ENCODE data around the gene LYL1.

LYL1 gene

DNA sequence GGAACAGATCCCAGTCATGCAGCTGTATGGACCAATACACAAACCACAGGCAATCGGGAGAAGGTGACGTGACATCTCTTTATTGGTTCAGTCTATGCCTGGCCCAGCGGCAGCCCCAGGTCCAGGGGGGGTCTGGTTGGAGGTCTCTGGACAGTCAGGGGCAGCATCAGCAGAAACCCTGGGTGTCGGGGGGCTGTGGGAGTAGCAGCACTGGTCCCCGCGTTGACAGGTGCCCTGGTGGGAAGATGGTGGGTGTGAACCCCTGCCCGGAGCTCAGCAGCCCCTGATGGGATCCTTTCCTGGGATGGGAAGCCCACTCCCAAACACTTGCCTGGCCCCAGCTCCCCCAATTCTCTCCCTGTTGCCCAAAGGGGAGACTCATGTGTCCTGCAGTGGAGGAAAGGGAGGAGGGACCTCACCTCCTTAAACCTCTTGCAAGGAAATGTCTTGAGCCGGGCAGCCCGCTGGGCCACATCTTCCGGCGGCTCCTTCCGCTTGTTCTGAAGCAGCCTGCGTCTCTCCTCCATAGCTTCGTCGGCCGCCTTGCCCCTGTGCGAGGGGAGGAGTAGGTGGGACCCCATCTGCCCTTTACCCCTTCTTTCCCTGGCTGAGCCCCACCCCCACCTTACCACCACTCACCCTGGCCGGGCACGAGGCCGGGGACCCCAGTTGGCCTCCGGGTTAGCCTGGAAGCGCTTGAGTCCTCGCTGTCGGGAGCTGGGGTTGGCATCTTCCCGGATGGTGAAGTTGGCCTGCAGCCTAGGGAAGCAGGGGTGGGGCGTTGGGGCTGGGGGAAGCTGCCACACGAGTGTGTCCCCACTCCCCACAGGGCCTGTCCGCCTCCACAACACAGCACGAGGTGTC lies 2.4 kb upstream of the LYL1 start:
- no peak for DNase-seq (ENCODE audit: low read depth)

DNA sequence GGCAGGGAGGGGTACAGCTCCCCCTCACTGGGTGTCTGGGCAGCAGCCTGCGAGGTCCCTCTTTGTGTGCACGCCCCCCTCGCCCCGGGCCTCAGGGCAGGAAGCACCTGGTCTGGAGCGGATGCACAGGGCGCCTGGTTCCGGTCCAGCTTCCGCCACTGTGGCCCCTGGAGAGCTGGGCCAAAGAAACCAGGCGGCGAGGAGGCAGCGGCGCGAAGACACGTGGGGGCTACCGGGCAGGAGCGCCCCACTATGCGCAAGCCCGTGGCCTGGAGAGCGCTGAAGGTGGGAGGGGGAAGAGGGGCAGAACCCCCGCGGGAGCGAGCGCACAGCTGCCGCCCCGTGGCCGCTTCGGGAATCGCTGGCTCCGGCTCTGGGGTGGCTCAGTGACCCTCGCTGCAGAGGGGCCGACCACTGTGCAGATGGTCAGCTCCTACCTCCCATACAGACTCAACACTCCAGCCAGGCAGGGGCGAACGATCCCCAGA lies 1.7 kb upstream of the LYL1 start:
- peak; percentile 72 for DNase-seq (ENCODE audit: low read depth)

DNA sequence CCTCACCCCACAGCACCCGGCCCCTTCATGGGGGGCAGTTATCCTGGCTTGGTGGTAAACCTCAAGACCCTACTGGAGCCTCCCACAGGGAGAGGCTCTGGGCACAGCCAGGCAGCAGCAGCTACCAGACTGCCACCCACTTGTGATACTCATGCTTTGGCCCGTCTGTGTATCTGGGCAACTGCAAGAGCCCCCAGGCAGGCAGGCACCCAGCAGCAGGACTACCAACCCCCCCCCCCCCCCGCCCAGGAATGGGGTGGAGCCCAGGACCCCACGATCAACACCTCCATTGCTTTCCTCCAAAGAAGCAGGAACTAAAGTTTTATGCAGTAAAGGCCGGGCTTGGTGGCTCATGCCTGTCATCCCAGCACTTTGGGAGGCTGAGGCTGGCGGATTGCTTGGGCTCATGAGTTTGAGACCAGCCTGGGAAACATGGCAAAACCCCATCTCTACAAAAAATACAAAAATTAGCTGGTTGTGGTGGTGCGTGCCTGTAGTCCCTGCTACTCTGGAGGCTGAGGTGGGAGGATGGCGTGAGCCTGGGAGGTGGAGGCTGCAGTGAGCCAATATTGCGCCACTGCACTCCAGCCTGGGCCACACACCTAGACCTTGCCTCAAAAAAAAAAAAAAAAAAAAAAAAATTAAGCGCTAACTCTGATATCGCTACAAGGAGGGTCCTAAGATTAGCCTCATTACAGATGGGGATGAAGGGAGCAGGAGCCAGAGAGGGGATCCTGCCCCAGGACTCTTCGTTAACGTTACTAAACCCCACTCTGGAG lies 1.1 kb upstream of the LYL1 start:
- no peak for DNase-seq (ENCODE audit: low read depth)

DNA sequence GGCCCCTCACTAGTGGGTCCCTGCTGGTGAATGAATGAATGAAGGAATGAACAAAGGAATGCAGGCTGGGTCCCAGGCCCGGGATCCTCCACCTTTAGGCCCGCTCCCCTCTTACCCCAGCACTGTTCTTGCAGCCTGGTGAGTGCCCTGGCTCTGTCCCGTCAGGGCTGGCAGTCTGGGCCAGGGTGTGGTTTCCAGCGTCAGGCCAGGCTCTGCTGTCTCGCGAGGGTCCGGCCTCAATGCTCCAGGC lies 317 bp downstream of the LYL1 start:
- no peak for DNase-seq (ENCODE audit: low read depth)

DNA sequence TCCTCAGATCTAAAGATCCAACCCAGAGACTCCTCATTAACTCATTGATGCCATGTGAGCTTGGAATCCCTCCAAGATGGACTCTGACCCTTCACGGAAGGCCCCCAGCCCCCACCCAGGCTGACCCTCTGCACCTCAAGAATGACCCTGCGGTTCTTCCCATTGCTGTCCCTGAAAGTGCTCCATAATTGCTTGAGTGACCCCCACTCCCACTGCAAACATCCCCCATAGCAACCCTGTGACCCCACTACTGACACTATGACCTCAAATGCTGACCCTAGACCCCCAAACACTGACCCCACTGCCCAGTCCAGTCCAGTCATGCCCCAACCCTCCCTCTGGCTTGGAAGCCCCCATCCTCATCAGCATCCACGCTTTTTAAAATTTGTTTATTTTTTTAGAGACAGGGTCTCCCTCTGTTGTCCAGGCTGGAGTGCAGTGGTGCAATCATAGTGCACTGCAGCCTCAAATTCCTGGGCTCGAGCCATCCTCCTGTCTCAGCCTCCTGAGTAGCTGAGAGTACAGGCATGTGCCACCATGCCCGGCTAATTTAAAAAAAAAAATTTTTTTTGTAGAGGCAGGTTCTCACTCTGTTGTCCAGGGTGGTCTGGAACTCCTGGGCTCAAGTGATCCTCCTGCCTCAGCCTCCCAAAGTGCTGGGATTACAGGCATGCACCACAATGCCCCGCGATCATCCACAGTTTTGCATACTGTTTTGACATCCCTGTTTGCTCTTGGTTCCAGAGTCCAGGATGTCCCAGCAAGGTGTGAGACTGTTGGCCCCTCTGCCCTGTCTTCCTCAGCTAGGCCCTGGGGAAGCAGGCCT lies 855 bp downstream of the LYL1 start:
- DNase-seq (ENCODE audit: low read depth): no peak

DNA sequence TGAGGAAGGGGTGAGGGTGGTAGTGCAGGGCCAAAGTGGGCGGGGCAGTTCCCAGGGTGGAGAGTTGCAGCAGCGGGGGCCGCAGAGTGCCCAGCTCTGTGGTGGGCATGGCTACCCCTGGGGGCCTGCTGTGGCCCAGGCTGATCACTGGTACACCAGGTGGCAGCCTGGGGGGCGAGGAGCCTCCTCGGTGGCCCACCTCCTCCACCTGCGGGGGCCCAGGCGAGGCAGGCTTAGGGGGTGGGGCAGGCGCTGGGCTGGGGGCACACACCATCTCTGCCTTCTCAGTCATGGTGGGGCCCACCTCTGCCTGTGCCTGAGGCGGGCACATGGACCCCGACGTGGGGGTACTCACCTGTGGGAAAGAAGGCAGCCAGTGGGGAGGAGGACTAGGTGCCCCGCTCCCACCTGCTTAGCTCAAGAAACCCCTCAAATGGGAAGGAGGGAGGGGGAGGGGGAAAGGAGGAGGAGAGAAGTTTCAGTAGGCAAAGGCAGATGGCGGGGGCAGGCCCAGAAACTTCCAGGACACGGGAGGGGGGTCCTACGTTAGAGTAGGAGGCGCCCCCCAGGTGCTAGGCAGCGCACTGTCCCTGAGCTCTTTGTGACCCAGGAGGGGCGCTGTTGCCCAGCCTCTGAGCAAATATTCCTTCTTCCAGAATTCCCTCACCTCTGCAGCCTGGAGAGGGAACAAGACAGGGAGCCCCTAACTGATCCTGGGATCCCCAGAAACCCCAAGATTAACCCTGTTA lies 1.6 kb downstream of the LYL1 start:
- DNase-seq (ENCODE audit: low read depth): no peak

DNA sequence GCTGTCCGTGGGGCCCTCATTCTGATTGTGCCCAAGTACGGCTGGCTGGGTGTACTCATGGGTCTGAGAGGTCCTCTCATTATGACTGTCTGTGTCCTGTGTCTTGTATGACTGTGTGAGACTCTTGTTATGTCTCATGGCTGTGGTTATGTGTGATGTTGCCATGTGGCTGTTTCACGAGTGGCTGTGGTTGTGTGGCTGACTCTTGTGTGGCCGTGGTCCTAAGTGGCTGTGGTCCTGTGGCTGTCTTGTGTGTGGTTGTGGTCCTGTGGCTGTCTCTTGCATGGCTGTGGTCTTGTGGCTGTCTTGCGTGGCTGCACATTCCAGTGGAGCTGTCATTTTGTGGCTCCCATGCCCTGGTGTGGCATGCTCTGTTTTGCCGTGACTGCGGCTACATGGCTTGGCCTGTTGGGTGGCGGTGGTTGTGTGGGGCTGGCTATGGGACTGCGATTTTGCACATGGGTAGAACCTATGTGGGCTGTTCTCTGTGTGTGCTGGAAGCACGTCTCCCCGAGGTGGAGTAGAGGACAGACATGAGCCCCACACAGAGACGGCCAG lies 2.5 kb downstream of the LYL1 start:
- peak; percentile 66 for DNase-seq (ENCODE audit: low read depth)

DNA sequence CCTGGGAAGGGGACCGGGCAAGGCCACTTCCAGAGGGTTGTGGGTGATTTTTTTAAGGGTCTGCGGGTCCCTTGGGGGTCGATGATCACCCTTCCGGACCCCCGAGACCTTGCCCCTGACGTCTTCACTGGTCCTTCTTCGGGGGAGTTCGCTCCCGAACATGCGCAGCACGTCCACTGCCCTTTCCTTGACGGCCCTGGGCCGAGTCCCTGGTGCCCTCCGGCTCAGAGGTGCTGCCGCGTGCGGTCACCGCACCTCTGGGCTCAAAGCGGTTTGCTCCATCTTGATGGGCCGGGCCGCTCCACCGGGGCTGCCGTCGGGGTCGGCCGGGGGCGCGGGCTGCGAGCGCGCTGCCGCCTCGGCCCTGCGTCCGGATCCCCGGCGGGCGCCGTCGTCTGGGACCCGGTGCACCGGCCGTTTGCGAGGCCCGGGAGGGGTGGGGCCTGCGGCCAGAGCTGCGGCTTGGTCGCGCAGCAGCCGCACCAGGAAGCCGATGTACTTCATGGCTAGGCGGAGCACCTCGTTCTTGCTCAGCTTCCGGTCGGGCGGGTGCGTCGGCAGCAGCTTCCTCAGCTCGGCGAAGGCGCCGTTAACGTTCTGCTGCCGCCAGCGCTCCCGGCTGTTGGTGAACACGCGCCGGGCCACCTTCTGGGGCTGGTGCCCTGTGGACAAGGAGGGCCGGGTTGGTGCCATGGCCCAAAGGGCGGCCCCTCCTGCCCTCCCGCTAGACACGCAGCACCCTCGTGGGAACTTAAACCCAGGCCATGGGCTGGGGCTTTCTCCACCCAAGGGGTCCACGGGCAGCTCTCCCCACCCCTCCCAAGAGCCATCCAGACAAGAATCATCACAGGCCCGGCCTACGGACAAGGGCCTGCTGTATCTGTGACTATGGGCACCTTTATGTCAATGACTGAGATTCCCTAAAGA lies 3.3 kb downstream of the LYL1 start:
- DNase-seq (ENCODE audit: low read depth): peak; percentile 68

DNA sequence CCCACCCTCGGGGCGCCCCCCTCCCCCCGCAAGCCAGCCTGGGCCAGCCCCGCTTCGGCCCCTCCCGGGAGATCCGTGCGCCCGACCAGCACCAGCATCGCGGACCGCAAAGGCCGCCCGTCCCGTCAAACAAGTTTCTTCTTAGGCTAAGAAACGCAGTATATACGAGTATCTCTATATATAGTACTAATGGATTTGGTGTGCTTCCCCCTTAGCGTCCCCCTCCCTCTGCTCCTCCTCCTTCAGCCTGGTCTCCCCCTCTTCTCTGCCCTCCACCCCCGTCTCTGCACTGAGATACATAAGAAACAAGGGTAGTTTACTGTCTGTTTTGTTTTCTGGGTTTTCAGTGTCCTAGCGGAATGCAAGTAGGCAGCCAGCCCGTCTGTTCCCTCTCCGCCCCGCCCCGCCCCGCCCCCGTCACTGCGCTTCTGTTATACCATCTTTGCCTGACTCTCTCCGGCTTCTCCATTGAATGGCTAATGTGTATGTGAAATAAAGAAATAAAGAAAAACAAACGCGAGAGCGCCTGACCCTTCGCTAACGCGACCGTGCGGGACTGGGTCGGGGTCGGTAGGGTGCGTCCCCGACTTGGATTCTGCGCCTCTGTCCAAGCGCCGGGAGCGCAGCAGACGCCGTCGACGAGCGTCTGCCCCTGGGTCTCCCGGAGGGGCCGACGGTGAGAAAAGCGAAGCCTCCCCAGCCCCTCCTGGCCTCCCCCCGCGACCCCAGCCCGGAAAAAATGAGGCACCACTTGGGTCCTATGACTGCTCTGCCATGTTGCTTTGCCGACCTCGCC lies 4.2 kb downstream of the LYL1 start:
- DNase-seq (ENCODE audit: low read depth): no peak

DNA sequence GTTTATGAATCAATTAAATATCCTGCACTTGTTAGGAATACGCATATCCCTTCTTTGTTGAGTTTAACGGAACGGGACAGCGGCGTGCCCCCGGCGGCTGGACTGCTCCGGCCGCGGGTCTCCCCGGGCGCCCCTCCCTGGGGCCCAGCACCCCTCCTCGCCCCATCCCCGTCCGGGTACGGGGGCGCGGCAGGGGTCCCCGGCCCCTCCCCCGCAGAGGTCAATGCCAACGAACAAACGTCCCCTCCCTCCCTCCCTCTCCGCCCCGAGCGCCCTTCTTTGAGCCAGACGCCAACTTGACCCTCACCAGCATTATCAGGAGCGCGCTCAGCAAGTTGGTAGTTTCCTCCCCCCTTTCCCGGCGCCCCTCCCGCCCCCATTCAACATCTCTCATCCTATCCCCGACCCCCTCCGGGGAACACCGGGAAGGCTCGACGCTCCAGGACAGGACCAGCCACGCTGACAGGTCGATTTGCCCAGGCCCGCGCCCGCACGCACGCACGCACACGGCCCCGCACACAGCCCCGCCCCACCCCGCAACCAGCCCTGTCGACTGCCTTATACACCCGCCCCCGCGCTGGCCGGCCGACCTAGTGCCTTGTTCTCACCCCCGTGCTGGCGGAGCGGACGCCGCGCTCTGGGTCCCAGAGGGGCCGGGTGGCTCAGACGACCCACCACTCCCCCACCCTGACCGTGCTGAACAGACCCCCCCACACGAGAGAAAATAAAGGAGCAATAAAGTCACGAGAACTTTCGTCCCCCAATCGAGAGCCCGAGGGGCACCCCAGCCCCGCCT lies 5.0 kb downstream of the LYL1 start:
- no peak for DNase-seq (ENCODE audit: low read depth)

DNA sequence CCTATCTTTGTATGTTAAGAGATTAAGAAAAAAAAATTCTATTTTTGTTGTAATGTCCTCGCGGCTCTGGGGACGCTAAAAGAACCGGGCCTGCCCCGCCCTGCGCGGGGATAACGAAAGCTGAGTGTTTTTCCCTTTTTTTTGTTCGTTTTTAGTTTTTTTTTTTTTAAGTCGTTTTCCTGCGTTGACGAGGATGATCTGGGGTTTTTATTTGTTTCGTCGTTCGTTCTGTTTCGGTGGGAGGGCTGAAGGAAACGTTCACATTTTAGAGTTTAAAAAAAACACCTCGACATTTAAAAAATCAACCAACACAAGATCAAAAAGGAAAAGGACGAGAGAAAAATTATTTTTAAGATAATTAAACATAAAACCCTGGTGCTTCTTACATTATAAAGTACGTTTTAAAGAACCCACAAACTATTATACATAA lies 5.6 kb downstream of the LYL1 start:
- no peak for DNase-seq (ENCODE audit: low read depth)

DNA sequence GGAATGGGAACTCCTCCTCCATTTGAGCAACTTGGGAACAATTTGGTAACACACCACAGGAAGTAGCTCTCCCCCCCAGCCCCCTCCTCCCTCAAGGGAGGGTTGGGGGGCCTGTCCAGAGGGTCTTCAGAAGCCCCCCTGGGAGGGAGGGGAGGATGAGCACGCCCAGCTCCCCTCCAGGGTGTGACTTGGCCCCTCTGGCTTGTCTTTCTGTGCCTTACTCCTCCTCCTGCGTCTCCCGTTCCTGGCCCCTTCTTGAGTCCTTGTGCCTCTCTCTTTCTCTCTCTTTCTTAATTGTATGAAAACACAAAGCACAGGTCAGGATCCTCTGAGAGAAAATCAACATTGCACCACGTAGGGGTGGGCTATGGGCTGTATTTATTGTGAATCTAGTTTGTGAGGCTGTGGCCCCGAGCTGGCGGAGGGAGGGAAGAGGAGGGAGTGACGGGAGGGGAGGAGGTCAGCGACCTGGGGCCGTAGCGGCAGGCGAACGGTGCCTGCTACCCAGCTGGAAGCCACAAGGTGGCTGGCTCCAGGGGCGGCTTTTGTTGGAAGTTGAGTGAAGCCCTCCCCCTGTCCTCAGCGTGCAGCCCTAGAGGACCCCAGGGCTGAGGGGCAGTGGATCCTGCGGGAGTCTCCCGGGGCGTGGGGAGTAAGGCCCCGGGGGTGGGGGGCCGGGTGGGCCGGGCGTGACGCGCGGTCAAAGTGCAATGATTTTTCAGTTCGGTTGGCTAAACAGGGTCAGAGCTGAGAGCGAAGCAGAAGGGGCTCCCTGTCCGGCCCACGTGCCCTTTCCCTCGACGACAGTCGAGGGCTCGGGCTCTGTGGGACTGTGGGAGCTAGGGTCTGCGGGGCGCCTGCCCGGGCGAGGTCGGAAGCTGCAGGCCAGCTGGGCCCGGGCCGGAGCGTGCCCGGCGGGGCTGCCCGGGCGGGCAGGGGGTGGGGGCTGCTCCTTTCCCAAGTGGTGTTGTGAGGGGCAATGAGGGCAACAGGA lies 6.4 kb downstream of the LYL1 start:
- DNase-seq (ENCODE audit: low read depth): no peak

DNA sequence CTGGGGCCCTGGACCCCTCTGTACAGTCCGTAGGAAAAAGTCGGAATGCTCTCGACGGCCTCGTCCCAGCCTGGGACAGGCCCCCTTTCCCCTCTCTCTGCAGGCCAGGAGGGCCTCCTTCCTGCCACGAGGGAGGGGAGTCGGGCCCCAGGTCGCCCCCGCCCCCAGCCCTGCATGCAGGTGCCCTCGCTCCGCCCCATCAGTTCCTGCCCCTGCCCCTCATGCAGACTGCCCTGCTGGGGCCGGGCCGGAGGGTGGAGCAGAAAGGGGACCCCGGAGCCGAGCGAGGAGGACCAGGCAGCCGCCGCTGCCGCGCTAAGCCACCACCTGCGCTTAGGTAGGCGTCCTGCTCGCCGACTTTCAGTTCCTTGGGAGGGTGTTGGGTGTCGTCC lies 7.3 kb downstream of the LYL1 start:
- no peak for DNase-seq (ENCODE audit: low read depth)

DNA sequence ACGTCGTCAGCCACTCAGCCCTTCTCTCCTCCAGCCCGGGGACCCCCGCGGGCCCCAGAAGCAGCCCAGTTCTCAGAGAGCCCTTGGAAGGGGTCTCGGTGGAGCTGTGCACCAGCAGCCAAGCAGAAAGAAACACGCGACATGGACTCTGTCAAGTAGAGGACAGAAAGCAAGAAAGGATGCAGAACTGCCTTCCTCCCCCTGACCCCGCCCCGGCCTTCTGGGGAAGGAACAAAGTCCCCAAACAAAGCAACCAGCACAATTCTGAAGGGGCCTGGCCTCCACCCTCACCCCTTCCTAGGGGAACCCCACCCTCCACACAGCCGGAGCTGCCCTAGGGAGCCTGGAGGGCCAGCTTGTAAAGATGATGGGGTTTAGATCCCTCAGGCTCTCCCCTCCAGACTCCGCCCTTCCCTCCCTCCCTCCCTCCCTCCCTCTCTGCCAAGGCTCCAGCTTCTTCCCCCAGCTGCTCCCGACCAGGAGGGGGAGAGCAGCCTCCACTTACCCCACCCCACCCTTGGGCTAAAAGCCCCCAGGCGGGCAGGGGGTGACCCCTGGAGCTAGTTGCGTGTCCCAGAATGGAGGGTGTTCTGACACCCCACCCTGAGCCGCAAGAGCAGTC lies 7.8 kb downstream of the LYL1 start:
- DNase-seq (ENCODE audit: low read depth): no peak

DNA sequence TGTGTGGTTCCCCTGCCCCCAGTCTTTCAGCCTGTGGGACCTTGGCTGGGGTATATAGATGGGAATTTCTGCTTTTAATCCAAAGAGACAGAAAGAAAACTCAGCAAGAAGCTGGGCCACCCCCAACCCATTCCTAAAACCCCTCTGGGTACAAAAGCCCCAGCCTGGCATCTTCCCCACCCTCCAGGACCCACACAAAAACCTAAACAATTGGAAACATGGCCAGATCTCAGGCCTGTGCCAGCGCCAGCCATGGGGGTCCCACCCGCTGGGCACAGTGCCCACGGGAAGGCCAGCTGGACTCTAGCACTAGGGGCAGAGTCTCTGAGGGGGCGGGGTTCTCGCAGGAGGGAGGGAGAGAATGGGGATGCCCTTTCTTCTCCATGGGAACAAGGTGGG lies 8.6 kb downstream of the LYL1 start:
- DNase-seq (ENCODE audit: low read depth): no peak

DNA sequence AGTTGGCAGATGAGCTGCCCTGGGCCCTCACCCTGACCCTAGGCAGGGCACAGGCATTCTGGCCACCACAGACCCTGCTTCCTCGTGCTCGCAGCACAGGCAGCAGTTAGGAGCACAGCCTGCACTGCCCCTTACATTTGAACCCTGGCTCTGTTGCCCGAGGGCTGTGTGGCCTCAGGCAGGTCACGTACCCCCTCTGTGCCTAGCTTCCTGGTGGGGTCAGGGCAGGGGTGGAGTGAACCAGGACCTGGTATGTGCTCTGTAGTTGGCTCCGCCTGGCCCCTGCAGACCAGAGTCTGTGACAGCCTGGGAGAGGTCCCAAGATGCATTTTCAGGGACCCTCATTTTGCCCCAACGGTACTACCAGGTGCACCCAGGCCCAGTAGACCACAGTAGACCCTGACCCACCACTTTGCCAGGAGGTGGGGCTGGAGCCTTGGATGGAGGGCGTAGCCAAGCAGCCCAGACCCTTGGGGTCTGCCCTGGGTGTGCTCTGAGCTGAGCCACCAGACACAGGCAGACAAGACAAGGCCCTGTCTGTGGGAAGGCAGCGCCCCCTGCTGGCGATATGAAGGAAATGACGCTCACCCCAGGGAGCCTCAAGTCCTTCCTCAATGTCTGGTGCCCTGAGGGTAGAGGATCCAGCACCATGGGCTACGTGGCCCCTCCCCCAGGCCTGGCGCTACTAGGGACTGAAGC lies 9.1 kb downstream of the LYL1 start:
- DNase-seq (ENCODE audit: low read depth): peak; percentile 74
